ENCODE results near the gene TSFM.

- TF ChIP-seq CTCF (IDR thresholded peaks at IDR 0.05) (no peak), POLR2A (IDR thresholded peaks at IDR 0.05) (no peak)
Observed at GRCh38 chr12:57753756-57754337, 28.7 kb upstream of the TSFM start.
